Heart left ventricle (tissue), 16 donors: ENCODE measurements around the gene COX4I1. TPM values are rescaled to one million over a fixed set of nuclear protein-coding genes. Genes with fewer than 3 reads are reported as not detected.

ENCODE experiments used
- ATAC-seq, 4 donors: fragments of 200-7000 bp; cut with Tn5 transposase; one replicate each; pipeline ENCODE4 v1.9.1; 2020 to 2022; ENCODE audit warnings: moderate library complexity in 4 of 4, mild to moderate bottlenecking in 3 of 4, moderate number of reproducible peaks in 1 of 4
- DNase-seq, 5 donors: peaks; one replicate each; pipeline ENCODE4 v3.0.0-alpha.2; 2020
- H3K27ac ChIP-seq, 12 donors: fragments of 200-600 bp; sonication (generic) in 4 of 12; one replicate each; pipeline versions ENCODE4 v1.5.0 to v1.8.0; 2016 to 2022; ENCODE audit warnings: mild to moderate bottlenecking in 2 of 12
- H3K27me3 ChIP-seq, 9 donors: fragments of 200-600 bp; sonication (generic) in 2 of 9; one replicate each; pipeline versions ENCODE4 v1.5.1 to v1.8.0; 2016 to 2022; ENCODE audit warnings: mild to moderate bottlenecking in 3 of 9
- H3K36me3 ChIP-seq, 9 donors: fragments of 200-600 bp; sonication (generic) in 2 of 9; one replicate each; pipeline versions ENCODE4 v1.5.0 to v1.8.0; 2018 to 2022; ENCODE audit warnings: mild to moderate bottlenecking in 2 of 9
- H3K4me1 ChIP-seq, 12 donors: fragments of 200-600 bp; sonication (generic) in 4 of 12; one replicate each; pipeline versions ENCODE4 v1.5.0 to v1.8.0; 2016 to 2022; ENCODE audit warnings: mild to moderate bottlenecking in 3 of 12
- H3K4me3 ChIP-seq, 12 donors: fragments of 200-600 bp; sonication (generic) in 4 of 12; one replicate each; pipeline versions ENCODE4 v1.5.0 to v1.8.0; 2017 to 2022; ENCODE audit warnings: mild to moderate bottlenecking in 9 of 12, moderate library complexity in 4 of 12
- H3K9me3 ChIP-seq, 12 donors: fragments of 200-600 bp; sonication (generic) in 4 of 12; one replicate each; pipeline versions ENCODE4 v1.5.0 to v1.8.0; 2016 to 2022; ENCODE audit warnings: mild to moderate bottlenecking in 1 of 12
- CTCF ChIP-seq, 12 donors: fragments of 200-600 bp; sonication (generic) in 4 of 12; IDR thresholded peaks; one replicate each; pipeline versions ENCODE4 v1.5.0 to v1.8.0; 2018 to 2022; ENCODE audit warnings: antibody characterized with exemption in 12 of 12, mild to moderate bottlenecking in 5 of 12
- POLR2A ChIP-seq, 2 donors: fragments of 450-650 bp; IDR thresholded peaks; one replicate each; pipeline ENCODE4 v1.6.1; 2017; ENCODE audit warnings: antibody characterized with exemption in 2 of 2, mild to moderate bottlenecking in 2 of 2, moderate library complexity in 2 of 2
- WGBS, 4 donors: extraction: QIAGEN DNeasy Blood & Tissue Kit in 2 of 4; methylation state at CpG; one replicate each; pipeline versions ENCODE4 v1.1.5 to v1.1.7; 2013 to 2018; 5-methylcytosine and 5-hydroxymethylcytosine counted together
- intact Hi-C, 10 donors: fragments of 100-400 bp; cut with DNase I; formaldehyde crosslinking; loops; one replicate each; pipeline versions ENCODE4 v1.11.1 to v1.14.2; 2022
- polyA plus RNA-seq, 2 donors: library from polyadenylated mRNA; stranded (reverse); fragments of 200-250 nt; gene quantifications; one replicate each; pipeline ENCODE4 v1.2.3, GENCODE V29; 2013
- total RNA-seq, 9 donors: library from RNA; depleted of rRNA in 2 of 9; stranded (reverse); fragments of >200 nt in 2 of 9; fragmentation: NEBNext Ultra II Directional in 3 of 9; extraction: Animal tissue kit (Norgen Biotek cat#: 25700) in 3 of 9; gene quantifications; one replicate each; pipeline versions ENCODE4 v1.1.0 to v1.2.4, GENCODE V29; 2016 to 2023
- donor health status: ischemic (EF 13 %, LVEDD 7.1; RV severe dilation, severe dysfunction).
- donor health status: healthy with polysubstance abuse.
- donor health status: DM: no; HTN: yes; CAD: no.
- donor health status: DM: no; HTN: no; CAD: no.
- donor health status: ischemic (EF 25% LVEDD 6.9; RV normal size, moderate dysfunction).
- donor health status: ischemic (EF 25% LVEDD 5.7; RV mildly dilated, moderate dysfunction).
- donor health status: healthy.
- donor health status: DM: yes; HTN: yes; CAD: no.
- donor health status: ischemic (EF 35%, LVEDD 5.7; RV mildly dilated, moderate dysfunction).
- donor health status: nonischemic (EF 11% LVEDD 7.7; RV severe dilation, severe dysfunction).
- donor health status: DM: yes; HTN: yes; CAD: no.
- donor health status: PGD.
- donor health status: ischemic (EF 29% LVEDD 5.4; RV normal size, mild dysfunction).
- donor health status: nonischemic (EF 23%, LVEDD 6.1; RV moderate dilation, normal function).

COX4I1 gene
- total and polyA plus RNA-seq, 11 donors = 1,047 to 5,448 (median 1,793) TPM

GRCh38 chr16:85851034-85851785 is 51.7 kb downstream of the COX4I1 start:
- H3K9me3 ChIP-seq = peaks cover 0 to 6% (median 0%) of the 10 kb centered on the region in 12 donors
- H3K36me3 ChIP-seq = no peaks in the 10 kb centered on the region
- no peak for ATAC-seq
- H3K4me1 ChIP-seq = peaks cover 0 to 35% (median 0%) of the 10 kb centered on the region in 12 donors
- 72 to 76% (median 73%) methylated on average over 15 of the region's 15 CpGs for WGBS, 4 donors
- intact Hi-C loops = no loop called here
- peak in 1 of 5 donors; percentile 15 for DNase-seq
- TF ChIP-seq CTCF (IDR thresholded peaks at IDR 0.05) (no peak), POLR2A (IDR thresholded peaks at IDR 0.05) (no peak)
- H3K27ac ChIP-seq = no peak overlapping the region
- H3K27me3 ChIP-seq = peaks cover 0 to 18% (median 8%) of the 10 kb centered on the region in 9 donors
- H3K4me3 ChIP-seq = no peak overlapping the region

- Histone ChIP-seq H3K9me3 (peaks cover 0 to 6% (median 0%) of the 10 kb centered on the region in 12 donors), H3K4me1 (peaks cover 0 to 46% (median 0%) of the 10 kb centered on the region in 12 donors), H3K4me3 (no peak overlapping the region), H3K27ac (peak overlapping the region in 1 of 12 donors; percentile 80), H3K27me3 (peaks cover 0 to 21% (median 5%) of the 10 kb centered on the region in 9 donors), H3K36me3 (no peaks in the 10 kb centered on the region)
- WGBS, 4 donors = 76 to 81% (median 78%) methylated on average over 16 of the region's 16 CpGs
- peak in 1 of 4 donors; percentile 36 for ATAC-seq
- TF ChIP-seq CTCF (IDR thresholded peaks at IDR 0.05) (no peak), POLR2A (IDR thresholded peaks at IDR 0.05) (no peak)
- no peak for DNase-seq
- intact Hi-C loops = no loop called here
Measured at GRCh38 chr16:85853547-85854545, 54.4 kb downstream of the COX4I1 start.

- no peak for DNase-seq
- H3K4me3 ChIP-seq = no peak overlapping the region
- H3K4me1 ChIP-seq = peaks cover 0 to 57% (median 0%) of the 10 kb centered on the region in 12 donors
- H3K27me3 ChIP-seq = peaks cover 0 to 19% (median 8%) of the 10 kb centered on the region in 9 donors
- no peak for ATAC-seq
- H3K27ac ChIP-seq = peak overlapping the region in 1 of 12 donors; percentile 80
- intact Hi-C loops = no loop called here
- no peaks in the 10 kb centered on the region for H3K36me3 ChIP-seq
- no peak for TF ChIP-seq CTCF (IDR thresholded peaks at IDR 0.05)
- no peak for TF ChIP-seq POLR2A (IDR thresholded peaks at IDR 0.05)
- 100% methylated on average over 1 of the region's 1 CpG for WGBS, 4 donors
- H3K9me3 ChIP-seq = peaks cover 0 to 6% (median 0%) of the 10 kb centered on the region in 12 donors
Measured at GRCh38 chr16:85854935-85855334, 55.4 kb downstream of the COX4I1 start.
